ENCODE measurements around the gene TRIP13.
"Not testable (repeated sequence)": the region's sequence is repeated elsewhere in the genome, so short reads cannot be mapped to it uniquely, and the experiment has no call there.

The TRIP13 gene

DNA sequence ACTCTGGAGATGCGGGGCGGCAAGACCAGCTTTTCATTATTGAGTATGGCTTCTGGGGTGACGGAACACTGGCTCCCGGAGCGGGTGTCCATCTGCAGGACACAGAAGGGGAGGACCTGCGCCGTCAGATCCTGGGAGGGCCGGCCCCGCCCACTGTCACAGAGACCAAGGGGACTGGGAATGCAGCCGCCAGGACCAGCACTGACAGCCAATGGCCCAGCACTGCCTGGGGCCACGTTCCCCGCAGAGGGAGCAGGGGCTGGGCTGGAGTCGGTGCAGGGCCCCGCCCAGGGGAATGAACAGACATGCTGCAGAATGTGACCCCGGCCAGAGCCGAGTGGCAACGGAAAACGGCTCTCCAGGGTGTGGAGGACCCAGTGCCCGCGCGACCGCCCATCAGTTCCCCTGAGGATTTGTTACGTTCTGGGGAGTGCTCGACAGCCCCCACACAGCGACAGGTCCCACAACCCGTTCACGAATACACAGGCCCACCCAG, 42.1 kb upstream of the TRIP13 start, which contains the start of gene ZDHHC11:
TSS of gene ZDHHC11 (minus strand) at position 476 of the 496 bp plus-strand sequence. CDS start at position 92, 384 bp downstream.
- H3K4me3 ChIP-seq (ENCODE audit: low read depth, low read length): no peak within 1 kb of the TSS
- TF ChIP-seq, protein P1, sequence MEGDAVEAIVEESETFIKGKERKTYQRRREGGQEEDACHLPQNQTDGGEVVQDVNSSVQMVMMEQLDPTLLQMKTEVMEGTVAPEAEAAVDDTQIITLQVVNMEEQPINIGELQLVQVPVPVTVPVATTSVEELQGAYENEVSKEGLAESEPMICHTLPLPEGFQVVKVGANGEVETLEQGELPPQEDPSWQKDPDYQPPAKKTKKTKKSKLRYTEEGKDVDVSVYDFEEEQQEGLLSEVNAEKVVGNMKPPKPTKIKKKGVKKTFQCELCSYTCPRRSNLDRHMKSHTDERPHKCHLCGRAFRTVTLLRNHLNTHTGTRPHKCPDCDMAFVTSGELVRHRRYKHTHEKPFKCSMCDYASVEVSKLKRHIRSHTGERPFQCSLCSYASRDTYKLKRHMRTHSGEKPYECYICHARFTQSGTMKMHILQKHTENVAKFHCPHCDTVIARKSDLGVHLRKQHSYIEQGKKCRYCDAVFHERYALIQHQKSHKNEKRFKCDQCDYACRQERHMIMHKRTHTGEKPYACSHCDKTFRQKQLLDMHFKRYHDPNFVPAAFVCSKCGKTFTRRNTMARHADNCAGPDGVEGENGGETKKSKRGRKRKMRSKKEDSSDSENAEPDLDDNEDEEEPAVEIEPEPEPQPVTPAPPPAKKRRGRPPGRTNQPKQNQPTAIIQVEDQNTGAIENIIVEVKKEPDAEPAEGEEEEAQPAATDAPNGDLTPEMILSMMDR (IDR thresholded peaks at IDR 0.05; ENCODE audit: low read depth, low read length): no peak

DNA sequence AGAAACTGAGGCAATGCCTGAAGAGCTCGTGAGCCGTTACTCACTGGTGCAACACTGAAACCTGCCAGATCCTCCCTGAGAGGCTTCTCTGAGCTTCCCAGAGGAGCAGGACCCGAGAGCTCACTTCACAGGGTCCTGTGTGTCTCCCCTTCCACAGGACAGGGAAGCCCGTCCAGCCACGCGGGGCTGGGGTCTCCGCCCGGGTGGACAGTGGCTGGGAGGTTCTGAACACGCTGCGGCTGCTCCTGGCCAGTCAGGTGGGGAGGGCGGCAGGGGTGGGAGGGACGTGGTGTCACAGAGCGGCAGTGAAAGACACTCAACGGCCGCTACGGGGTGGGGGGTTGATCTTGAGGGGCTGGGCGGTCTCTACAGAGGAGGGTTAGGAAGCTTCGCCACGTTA, 41.6 kb upstream of the TRIP13 start:
- TF ChIP-seq, protein P1 (IDR thresholded peaks at IDR 0.05; ENCODE audit: low read depth, low read length): no peak

DNA sequence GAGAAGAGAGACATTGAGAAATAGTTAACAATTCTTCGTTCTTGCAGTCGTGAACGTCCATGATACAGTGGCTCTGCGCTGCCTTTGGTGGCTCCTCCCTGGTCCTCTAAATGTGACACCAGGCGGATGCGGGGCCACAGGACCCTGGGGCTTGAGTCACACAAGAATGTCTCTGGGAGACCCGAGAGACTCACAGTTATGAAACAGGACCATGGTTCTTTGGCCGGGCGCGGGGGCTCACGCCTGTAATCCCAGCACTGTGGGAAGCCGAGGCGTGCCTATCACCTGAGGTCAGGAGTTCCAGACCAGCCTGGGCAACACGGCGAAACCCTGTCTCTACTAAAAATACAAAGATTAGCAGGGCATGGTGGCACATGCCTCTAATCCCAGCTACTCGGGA, 41.1 kb upstream of the TRIP13 start:
- TF ChIP-seq, protein P1 (IDR thresholded peaks at IDR 0.05; ENCODE audit: low read depth, low read length): no peak
- no peak overlapping the region for H3K4me3 ChIP-seq (ENCODE audit: low read depth, low read length)

More for the DNA sequence above, 41.6 kb upstream of the TRIP13 start:
- no peak overlapping the region for H3K4me3 ChIP-seq (ENCODE audit: low read depth, low read length)

DNA sequence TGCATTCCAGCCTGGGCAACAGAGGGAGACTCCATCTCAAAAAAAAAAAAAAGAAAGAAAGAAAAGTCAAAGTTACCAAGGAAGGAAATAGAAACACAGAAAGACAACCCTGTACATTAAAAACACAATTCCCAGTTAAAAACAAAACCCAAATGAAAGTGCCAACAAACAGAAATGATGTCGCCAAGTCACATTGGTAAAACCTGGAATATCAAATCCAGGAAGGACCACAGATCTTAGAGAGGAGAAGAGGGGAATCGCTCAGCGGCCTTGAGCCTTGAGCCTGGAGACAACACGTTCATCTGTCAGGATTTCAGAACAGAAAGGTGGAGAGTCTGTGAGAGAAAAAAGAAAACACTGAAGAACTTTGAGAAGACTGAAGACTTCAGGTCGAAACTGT, 40.7 kb upstream of the TRIP13 start:
- no peak overlapping the region for H3K4me3 ChIP-seq (ENCODE audit: low read depth, low read length)
- TF ChIP-seq, protein P1 (IDR thresholded peaks at IDR 0.05; ENCODE audit: low read depth, low read length): no peak

DNA sequence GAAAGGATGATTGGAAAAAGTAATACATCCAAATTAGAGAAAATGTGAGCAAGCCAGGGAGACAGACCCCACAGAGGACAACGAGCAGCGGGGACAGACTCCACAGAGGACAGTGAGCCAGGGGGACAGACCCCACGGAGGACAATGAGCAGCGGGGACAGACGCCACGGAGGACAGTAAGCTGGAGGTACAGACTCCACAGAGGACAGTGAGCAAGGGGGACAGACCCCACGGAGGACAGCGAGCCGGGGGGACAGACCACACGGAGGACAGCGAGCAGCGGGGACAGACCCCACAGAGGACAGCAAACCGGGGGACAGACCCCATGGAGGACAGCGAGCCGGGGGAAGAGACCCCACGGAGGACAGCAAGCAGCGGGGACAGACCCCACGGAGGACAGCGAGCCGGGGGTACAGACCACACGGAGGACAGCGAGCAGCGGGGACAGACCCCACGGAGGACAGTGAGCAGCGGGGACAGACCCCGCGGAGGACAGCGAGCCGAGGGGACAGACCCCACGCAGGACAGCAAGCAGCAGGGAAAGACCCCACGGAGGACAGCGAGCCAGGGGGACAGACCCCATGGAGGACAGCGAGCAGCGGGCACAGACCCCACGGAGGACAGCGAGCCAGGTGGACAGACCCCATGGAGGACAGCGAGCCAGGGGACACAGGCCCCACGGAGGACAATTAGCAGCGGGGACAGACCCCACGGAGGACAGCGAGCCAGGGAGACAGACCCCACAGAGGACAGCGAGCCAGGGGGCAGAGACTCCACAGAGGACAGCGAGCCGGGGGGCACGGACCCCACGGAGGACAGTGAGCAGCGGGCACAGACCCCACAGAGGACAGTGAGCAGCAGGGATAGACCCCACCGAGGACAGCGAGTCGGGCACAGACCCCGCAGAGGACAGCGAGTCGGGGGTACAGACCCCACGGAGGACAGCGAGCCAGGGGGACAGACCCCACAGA, 40.0 kb upstream of the TRIP13 start:
- TF ChIP-seq, protein P1 (IDR thresholded peaks at IDR 0.05; ENCODE audit: low read depth, low read length): no peak
- H3K4me3 ChIP-seq (ENCODE audit: low read depth, low read length): no peak overlapping the region

DNA sequence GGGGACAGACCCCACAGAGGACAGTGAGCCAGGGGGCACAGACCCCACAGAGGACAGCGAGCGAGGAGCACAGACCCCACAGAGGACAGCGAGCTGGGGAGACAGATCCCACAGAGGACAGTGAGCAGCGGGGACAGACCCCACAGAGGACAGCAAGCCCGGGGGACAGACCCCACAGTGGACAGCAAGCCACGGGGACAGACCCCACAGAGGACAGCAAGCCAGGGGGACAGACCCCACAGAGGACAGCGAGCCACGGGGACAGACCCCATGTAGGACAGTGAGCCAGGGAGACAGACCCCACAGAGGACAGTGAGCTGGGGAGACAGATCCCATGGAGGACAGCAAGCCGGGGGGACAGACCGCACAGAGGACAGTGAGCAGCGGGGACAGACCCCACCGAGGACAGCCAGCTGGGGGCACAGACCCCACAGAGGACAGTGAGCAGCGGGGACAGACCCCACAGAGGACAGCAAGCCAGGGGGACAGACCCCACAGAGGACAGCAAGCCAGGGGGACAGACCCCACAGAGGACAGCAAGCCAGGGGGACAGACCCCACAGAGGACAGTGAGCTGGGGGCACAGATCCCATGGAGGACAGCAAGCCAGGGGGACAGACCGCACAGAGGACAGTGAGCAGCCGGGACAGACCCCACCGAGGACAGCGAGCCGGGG, 39.1 kb upstream of the TRIP13 start:
- H3K4me3 ChIP-seq (ENCODE audit: low read depth, low read length): not testable (repeated sequence)

DNA sequence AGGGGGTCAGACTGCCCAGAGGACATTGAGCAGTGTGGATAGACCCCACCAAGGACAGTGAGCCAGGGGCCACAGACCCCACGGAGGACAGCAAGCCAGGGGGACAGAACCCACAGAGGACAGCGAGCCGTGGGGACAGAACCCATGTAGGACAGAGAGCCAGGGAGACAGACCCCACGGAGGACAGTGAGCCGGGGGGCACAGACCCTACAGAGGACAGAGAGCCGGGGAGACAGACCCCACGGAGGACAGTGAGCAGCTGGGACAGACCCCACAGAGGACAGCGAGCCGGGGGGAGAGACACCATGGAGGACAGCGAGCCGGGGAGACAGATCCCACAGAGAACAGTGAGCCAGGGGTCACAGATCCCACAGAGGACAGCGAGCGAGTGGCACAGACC, 38.5 kb upstream of the TRIP13 start:
- H3K4me3 ChIP-seq (ENCODE audit: low read depth, low read length): no peak overlapping the region
- TF ChIP-seq, protein P1 (IDR thresholded peaks at IDR 0.05; ENCODE audit: low read depth, low read length): no peak

Measured in WI38 (cell line).